Limb (tissue), 2 donors: ENCODE results near the gene SLC28A3.

ENCODE experiments used
- DNase-seq, 2 donors: peaks; one replicate each; pipeline ENCODE4 v3.0.0-alpha.2; 2016; ENCODE audit errors: extremely low spot score in 2 of 2

The SLC28A3 gene

DNA sequence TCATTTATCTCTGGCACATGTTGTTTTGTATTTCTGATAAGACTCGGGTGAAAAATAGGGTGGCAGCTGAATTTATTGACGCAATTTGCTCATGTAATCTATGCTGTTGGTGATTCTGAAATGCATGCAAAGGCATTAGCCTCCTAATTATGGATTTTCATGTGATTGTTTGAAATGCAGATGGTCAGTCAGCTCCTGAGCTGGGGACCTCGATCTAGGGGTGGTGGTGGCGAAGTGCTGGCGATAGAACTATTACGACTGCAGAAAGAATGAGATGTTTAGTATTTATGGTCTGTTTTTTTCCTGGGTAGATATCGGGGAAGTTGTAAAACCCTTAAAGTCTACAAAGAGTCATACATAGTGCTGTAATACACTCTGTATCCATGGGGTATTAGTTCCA is 88.6 kb downstream of the SLC28A3 start:
- no peak for DNase-seq

DNA sequence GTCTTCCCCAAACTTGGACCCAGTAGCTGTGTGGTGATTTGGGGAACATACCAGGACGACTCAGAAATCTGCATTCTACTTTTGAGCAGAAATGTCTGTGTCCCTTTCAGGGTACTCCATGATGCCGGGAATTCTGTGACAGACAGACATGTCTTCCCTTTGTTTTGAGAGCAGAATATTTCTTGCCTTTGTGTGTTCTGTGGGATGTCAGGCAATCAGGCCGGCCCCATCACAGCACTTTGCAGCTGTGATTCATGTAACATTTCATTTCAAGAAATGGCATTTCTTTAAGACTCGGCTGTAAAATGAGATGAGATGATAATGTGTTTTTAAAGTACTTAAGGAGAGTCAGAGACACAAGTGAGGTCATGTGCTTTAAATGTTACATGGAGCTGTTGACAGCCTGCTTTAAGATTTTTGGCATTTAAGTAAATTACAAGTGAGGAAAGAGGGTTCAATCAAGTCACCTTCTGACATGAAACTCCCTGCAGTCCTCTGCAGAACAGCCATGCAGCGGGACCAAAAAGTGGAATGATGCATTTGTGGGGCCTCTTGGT is 98.7 kb downstream of the SLC28A3 start:
- DNase-seq, result no peak

DNA sequence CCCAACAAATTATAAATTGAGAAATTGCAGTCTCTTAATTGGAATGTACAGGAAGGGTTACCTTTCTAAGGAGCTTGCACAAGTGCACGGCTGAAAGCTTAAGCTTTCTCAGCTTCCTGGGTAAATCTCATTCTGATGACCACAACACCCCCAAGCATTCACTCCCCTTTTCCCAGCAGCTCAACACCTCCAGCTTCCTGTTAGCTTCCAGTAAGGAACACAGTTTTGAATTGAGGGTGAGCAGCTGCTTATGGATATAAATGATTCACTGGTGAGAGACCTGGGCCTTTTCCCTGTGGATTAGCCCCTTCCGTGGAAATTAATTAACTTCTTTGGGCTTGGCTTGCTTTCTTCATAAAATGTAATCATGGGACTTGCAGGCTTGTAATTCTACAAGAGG is 101.2 kb downstream of the SLC28A3 start:
- no peak for DNase-seq

DNA sequence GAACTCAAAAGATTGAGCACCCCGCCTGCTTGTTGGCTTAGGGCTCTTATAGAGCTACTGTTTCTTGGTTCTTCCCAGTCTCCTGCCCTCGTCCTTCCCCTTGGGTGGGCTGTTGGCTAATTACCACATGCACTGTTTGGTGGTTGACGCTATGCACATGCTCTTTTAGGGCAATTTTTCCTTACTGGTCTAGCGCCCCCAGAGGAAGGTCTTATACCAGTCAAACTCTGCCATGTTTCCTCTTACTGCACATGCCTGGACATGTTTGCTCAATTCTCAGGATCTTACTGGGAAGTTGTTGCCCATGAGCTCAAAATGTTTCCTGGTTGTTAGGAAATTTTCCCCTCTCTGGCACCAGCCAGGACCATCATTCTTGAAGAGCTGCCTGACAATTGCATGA is 101.9 kb downstream of the SLC28A3 start:
- DNase-seq, result no peak

DNA sequence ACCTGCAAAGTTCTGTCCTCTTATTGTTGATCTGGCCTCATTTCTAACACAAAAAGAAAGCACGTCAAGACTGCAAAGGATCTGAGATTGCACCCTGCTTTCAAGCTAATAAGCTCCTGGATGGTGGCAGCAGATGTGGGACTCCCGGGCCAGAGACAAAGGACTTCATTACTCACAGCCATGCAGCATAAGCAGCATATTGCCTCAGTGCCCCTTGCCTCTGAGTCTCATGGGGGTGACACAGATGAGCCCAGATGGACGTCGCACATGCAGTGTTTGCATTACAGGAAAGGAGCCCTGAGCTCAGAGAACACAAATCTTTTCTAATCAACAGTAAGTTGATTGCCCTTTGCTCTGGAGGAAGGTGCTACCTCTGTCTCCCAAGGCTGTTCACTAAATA is 105.0 kb downstream of the SLC28A3 start:
- no peak for DNase-seq

DNA sequence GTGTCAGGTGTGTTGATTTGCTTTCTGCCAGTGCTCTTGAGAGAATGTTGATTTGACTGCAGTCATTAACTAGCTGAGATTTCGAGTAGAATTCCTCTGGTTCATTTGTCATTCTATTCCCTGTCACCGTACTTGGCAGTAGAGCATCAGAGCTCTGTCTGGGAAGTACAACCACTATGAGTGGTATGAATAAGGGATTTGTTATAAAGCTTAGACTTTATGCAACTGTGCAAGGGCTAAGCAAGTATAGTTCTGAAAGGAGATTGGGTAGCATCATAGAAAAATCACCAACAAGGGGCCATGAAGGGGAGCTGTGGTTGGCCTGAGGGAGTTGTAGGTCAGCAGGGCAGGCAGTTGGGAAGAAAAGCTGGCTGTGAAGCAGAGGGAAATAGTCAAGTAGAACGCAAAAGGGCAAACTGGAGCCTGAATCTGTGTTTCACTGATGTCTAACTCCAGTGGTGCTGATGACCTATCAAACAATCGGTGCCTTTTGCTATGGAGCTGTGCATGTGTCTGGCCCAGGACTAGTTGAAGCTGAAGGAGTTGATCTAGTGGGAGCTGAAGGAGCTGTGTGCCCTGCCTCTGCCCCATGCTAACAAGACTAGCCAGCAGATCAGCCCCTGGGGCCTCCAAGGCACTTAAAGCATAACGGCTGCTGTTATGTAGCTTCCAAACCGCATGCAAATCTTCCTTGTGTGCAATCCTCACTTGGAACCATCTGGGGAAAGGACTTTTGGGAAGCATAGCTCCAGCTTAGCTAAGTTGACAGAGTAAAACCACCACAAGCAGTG is 110.0 kb downstream of the SLC28A3 start:
- DNase-seq, result peak in 1 of 2 donors; percentile 59

DNA sequence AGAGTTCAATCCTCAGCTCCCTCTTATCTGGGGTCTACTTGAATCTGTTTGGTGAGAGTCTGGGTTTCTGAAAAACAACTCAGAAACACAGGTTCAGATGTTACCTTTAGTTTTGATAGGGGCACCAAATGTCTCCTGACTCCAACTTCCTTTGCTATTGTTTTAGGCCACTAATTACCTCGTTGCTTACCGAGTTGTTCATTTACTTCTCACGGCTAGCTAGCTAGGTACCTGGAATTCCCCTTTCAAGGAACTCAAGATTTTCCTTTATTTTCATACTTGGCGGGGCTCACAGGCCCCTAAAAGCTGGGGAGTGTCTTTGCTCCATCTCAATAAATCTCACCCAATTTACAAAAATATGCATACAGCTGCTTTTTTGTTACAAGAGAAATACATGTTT is 111.4 kb downstream of the SLC28A3 start:
- no peak for DNase-seq

DNA sequence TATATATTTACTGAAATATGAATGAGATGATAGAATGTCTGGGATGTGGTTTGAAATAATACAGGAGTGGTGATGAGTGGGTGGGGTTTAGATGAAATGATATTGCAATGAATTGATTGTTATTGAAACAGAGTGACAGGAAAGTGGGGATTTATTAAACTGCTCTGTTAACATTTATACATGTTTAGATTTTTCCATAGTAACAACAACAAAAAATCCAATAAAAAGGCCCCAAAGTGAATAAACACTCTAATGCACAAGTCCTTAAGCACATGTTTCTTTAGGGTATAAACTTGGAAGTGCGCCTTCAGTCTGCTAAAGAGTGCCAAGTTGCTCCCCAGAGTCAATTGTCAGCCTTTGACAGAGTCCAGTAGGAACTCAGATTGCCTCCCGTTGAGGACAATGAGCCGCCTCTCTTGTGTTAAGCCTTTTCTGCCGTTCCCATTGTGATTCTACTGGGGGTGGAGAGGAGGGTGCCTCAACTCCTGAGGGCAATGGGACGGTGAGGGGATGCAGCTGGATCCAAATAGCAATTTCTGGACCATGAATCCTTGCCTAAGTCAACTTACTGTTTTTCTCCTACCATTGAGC is 112.3 kb downstream of the SLC28A3 start:
- DNase-seq, result no peak

DNA sequence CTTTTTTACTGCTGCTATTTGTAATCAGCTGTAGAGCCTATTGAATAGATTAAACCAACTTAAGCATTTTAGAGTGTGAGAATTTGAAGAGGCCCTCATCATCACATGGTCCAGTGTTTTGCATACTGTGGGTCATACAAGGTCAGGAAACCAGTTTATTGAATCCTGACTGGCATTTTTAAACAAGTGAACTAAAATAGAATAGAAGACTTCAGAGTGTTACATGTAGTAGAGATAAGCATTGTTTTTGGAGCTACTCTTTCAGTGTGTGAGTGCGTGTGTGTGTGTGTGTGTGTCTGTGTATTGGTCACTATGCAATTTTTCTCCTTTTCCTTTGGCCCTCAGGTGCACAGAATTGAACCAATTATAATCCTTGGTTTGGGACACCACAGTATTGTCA is 114.4 kb downstream of the SLC28A3 start:
- DNase-seq, result no peak
